Eye (tissue), 1 donor: ENCODE data around the gene ATP13A1.
A peak's percentile ranks its signal among the peaks of the same experiment; 100 is the strongest.

Experiments used
- DNase-seq: peaks from one replicate; pipeline ENCODE4 v3.0.0-alpha.2; 2015

ATP13A1 gene

DNA sequence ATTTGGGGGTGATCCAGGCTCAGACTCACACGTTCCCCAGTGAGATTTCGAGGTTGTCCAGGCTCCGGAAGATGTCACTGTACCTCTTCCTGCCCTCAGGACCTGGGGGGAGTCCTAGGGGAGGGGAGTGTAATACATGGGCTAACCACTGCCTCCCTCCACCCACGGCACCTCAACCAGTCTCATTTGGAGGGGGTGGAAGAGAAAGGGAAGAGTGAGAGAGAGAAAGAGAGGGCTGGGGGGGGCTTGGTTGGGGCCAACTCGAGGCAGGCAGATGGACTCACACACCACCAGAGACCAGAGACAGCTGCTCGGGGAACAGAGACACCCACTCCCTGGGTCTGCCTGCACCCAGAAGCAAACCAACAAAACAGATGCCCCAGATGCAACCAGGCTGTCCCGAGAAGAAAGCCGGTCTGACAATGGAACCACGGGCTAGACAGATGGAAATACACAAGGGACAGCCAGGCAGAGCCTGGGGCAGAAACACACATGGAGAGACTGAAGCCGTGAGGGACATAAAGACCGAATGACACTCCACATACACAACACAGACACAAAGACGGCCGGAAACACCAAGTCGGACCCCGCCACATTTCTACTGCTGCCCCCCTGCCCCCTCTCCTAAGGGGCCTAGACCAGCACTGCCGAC lies 20.8 kb downstream of the ATP13A1 start:
- DNase-seq = no peak

DNA sequence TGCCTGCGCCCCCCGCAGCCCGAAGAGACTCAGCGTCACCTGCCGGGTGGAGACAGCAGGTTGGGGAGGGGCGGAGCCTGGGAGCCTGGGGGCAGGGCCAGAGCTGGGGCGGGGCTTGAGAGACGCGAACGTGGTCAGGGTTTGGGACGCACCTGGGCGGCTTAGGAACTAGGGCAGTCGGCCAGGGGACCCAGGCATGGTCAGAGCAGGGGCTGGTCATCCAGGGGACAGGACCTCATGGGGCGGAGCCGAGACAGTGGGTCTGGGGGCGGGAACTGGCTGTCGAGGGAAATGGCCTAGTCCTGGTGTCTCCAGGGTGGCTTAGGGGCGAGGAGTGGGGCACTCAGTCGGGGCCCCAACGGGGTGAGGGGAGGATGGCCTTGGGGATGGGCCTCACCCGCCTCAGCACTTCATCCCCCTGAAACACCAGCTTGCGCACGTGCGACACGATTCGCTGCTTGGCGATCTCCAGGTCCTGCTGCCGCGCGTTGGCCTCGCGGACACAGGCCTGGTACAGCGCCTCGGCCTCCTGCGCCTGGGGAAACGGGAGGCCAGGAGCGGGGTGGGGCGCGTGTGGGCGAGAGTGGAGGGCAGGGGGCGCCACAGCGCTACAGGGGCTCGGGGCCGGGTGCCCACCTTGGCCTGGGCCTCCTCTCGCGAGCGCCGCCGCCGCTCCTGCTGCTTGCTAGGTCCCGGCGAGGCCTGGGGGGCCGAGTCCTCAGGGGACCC lies 25.8 kb downstream of the ATP13A1 start:
- no peak for DNase-seq

DNA sequence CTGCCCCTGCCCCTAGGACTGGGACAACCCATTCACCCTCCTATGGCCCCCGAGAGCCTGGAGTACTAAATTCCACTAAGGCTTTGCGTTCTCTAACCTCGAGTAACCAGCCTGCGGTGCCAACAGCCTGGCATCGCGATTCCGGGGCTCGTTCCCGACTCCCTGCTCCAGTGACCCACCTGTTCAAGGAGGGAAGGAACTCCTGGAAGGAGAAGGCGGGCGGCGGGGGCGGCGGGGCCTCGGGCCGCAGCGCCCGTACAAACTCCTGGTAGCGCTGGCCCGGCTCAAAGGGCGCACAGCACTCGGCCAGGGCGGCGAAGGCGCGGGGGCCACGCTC lies 26.3 kb downstream of the ATP13A1 start:
- no peak for DNase-seq

DNA sequence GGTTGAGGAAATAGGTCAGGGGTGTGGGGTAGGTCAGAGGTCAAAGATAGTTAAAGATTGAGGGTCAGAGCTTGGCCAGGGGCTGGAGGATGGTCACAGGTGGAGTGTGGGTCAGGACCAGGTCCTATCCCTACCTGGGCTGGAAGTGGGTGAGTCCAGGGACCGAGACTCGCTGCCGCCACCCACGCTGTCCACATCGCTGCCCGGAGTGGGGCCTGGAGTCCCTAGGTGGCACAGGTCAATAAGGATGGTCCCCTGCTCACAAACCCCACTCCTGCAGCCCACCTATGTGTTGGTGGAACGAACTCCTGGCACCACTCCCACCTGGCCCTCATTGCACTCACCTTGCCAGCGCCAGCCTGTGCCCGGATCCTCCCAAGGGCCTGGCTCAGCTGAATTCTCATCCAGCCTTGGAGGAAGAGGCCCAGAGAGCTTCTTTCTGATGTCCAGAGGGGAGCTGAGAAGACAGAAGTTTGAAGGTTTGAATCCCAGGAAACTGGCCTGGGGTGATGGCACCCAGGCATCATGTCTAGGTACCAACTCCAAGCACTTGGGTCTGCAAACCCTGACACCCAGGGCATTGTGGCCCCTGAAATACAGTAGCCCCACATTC lies 26.8 kb downstream of the ATP13A1 start:
- DNase-seq = no peak

DNA sequence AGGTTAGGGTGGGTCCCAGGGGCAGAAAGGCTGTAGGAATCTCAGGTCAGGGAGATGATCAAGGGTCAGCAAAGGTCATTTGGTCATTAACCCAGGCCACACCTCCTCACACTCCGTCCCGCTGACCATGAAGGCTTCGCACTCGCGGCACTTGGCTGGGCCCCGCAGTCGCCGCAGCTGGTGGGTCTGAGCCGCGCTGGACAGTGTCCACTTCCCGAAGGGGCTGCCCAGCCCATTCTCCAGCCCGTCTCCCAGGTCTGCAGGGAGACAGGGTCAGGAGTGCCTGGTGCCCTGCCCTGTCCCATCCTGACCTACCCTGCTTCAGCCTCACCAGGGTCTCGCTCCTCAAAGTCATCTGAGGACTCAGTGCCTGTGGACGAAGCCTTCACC lies 28.2 kb downstream of the ATP13A1 start:
- no peak for DNase-seq

DNA sequence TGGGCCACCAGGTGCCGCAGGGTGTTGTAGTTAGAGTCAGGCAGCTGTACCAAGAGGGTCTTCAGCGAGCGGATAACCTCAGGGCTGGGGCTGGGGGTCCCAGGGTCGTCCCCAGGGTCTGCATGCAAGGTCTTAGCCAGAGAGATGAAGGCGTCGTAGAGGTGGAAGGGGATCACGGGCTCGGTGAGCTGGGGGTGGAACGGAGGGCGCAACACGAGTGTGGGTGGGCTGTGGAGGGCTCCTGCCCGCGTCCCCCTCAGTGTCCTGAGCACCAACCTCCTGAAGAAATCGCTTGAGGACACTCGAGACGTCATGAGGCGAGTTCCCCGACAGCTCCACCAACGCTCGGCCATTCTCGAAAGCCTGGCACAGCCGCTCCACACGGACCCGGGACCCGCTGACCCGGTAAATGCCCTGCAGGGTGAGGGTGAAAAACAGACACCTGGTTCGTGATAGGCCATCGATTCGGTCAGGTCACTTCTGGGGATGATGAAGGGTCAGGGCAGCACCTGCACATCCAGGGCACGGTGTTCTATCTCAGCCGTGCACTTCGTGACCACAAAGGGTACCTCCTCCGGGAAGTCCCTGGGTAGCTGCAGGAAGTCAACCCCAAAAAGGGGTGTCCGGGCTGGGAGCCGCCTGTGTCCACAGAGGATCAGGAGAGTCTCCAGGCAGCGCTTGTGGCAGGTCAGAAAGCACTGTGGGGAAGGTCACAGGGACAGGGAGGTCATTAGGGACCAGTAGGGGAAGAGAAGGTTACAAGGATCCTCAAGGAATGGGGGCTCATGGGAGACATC lies 28.8 kb downstream of the ATP13A1 start:
- no peak for DNase-seq

DNA sequence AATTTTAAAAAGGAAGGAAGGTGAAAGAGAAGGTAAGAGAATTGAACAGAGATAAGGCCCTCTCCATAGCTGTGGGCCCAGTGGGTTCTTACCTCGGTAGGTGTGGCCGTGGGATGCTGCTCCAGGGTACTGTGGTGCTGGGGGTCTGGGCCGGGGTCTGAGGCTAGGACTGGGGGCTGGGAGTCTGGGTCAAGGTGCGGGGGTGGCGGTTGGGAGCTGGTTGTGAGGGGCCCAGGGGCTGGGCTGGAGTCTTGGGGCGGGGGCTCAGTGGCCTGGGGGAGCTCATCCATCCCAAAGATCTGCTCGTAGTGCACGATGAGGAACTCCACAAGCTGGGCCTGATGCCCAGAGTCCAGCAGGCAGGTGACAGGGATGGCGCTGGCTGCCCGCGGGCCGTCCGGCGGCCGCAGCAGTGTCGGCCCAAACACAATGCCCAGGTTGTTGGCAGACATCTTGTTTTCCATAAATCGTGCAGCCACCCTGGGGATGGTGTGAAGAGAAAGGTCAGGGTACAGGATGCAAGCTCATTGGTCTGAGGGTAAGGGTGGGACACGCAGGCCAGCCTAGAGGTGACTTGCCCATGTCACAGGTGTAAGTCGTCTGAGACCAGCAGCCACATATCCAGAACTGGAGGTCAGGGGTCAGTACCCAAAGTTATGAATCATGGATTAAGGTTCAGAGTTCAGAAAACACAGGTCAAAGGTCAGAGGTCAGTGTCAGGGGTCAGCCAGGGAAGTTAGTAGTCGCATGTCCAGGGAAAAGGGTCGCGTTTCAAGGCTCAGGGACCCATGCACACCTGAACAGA lies 29.6 kb downstream of the ATP13A1 start:
- no peak for DNase-seq

DNA sequence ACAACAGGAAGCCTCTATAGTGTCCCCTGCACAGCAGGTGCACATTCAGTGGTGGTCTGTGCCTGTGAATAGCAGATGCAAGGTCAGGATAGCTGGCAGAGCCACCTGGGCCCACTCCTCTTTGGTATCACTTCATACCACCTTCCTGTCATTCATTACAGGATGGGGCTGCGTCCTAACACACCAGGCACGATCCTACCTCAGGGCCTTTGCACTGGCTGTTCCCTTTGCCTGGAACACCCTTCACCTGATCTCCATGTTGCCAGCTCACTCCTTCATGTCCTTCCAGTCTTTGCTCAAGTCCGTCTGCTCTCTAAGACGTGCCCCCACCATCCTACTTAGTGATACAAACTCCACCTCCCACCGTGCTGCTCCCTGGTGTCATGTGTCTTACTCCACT lies 30.8 kb downstream of the ATP13A1 start:
- no peak for DNase-seq

DNA sequence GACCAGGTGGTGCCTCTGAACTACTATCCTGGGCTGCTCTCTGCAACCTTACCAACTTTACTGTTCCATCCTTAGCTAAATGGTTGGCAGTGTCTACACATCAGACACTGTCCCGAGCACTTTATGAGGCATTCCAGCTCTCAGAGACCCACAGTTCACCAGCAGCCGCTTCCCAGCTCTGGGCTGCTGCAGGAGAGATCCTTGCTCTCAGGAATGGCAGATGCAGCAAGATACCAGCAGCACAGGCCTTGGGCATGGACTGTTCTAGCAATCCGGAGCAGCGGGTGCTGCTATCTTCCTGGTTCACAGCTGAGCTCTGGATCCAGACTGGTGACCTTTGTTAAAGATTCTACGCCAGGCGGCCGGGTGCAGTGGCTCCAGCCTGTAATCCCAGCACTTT lies 32.1 kb downstream of the ATP13A1 start:
- DNase-seq = no peak

DNA sequence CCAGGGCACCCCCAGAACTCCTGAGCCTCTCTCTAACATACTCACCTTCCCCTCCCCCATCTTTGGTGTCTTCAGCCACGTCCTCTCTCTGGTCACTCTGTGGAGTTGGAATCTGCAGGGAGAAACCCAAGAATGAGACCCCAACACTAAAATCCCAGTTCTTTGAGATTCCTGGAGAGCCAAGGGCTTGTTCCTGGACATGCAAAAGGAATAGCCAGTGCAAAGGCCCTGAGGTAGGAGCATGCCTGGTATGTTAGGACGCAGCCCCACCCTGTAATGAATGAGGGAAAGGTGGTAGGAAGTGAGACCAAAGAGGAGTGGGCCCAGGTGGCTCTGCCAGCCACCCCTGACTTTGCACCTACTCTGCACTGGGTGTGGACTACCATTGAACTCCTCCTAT lies 33.0 kb downstream of the ATP13A1 start:
- DNase-seq = no peak

DNA sequence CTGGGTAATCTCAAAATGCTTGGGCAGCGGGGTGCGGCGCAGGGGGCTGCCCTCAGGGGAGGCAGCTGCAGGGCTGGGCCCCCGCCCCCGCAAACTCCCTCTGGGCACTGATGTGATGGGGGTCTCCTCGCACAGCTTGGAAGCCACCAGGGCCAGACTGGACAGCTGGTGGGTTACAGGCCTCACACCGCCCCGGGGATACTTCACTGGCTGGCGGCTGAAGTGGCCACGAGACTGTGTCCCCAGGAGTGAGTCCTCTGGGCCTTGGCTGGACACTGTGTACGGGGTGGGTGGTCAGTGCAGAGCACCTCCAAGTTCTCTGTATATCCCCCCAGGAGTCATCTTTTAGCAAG lies 33.4 kb downstream of the ATP13A1 start:
- DNase-seq = no peak

DNA sequence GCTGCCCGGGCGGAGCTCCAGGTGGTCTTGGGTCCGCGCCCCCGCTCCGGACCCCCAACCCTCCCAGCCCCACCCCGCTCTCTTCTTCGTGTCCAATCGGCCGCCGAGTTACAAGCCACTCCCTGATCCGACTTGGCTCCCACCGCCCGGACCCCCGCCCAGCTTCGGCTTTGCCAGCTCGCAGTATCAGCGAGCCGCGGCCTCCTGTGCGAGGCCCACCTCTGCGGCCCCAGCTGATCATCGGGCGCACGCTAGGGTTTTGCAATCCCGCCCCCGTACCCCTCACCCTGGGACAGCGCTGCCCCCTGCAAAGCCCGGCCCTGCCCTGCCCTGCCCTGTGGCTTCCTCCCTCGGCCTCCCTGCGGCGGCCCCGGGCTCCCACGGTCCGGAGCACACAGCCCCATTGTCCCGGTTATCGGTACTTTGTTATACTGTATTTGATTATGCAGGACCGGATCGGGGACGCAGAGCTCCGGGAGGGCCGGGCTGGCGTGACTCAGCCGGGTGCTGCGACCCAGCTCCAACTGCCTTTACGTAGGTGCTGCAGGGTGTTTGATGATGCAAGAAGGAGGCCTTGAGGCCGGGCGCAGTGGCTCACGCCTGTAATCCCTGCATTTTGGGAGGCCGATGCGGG lies 34.9 kb downstream of the ATP13A1 start:
- DNase-seq = peak; percentile 94

DNA sequence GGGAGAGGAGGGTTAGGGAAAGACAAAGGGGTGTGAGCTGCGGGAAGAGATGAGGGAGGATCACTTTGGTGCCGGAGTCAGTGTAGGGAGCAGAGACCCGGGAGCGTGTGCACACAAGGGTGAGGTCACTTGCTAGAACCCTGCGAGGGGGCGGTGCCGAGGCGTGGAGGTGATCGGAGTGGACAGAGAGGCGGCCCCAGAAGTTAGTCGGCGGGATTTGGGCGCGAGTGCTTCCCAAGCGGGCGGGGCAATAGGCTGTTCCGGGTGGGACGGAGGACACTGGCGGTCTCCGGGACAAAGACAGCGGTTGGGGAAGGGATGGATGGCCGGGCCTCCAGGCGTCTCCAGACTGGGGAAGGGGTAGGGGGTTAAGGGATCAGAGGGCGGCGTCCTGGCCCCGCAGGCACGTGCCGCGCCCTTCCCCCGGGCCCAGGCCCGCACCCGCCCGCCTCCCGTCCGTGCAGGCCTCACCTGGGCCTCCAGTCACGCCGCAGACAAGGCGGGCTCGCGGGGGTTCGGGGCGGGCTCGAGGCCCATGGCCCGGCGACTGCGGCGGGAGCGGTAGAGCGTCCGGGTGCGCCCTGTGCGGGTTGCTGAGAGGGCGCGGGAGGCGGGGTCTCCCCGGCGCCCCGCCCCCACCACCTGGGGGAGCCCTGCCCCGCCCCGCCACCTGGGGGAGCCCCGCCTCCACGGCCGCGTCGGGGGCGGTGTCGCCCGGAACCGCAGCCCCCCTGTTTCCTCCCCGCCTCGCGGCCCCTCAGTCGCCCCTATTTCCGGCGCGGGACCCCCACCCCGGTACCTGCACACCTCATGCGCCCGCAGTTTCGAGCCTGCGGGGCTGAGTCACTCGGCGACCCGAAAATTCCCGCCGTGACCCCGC lies 35.6 kb downstream of the ATP13A1 start, which contains the start of gene LPAR2:
Gene LPAR2 (minus strand): TSS at position 600 of the 880 bp plus-strand sequence. CDS start 945 bp downstream, outside the sequence.
- DNase-seq = peak; percentile 82

DNA sequence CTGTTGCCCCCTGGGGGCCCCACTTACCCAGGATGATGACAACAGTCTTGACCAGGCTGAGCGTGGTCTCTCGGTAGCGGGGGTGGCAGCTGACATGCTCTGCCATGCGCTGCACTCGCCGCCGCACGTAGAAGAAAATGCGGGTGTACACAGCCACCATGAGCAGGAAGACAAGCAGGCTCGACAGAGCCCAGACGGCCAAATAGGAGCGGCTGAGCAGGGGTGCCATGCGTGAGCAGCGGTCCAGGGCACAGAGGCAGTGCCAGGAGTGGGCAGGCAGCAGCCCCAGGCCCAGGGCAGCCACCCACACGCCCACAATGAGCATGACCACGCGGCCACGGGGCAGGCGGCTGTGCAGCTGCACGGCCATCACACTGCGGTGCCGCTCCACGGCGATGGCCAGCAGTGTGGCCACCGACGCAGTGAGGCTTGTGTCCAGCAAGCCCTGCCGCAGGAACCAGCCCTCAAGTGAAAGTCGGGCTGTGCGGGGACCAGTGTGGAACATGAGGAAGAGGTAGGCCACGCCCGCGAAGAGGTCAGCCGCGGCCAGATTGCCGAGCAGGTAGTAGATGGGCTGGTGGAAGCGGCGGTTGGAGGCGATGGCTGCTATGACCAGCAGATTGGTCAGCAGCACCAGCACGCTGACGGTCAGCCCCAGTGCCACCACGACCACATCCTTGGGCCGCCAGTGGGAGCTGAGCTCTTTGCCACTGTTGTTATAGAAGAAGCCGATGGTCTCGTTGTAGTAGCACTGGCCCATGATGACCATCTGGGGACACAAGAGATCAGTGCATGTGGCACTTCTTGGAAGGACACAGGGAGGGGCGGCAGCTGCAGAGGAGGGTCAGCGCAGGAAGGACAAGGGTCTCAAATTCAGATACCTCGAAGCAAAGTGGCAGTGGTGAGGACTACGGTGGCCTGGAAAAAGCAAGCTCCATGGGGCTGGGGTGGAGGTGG lies 36.7 kb downstream of the ATP13A1 start:
- DNase-seq = no peak

DNA sequence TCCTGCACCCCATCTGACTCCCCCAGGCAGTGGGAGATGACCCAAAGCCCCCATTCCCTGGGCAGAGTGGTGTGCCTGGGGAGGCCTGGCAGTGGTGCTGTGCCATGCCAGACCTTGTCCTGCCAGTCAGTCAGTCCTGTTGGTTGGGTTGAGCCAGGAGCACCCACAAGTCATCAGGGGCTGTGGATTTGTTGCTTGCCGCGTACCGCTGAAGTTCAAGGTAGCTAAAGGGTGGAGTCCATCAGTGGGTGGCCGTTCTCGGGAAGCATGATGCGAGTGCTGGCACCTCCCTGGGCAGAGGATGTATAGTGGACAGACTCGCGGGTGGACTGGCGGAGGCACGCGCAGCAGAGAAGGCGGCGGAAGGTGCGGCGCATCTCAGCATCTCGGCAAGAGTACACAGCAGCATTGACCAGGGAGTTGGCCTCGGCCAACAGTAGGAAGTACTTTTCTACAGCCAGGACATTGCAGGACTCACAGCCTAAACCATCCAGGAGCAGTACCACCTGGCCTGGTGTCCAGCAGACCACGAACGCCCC lies 39.4 kb downstream of the ATP13A1 start:
- no peak for DNase-seq

DNA sequence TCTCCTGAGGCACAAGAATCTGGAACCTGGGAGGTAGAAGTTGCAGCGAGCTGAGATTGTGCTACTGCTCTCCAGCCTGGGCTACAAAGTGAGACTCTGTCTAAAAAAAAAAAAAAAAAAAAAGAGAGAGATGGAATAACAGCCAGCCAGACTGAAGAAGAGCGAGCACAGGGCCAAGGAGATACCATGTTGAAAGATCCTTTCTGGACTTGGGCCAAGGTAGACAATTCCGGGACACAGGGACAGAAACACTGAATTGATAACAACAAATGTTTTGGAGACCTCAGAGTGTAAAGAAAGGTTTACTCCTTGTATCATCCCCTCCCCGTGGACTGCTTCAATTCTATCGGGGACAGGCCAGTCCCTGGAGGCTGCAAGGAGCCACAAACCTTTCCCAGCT lies 40.1 kb downstream of the ATP13A1 start:
- no peak for DNase-seq

DNA sequence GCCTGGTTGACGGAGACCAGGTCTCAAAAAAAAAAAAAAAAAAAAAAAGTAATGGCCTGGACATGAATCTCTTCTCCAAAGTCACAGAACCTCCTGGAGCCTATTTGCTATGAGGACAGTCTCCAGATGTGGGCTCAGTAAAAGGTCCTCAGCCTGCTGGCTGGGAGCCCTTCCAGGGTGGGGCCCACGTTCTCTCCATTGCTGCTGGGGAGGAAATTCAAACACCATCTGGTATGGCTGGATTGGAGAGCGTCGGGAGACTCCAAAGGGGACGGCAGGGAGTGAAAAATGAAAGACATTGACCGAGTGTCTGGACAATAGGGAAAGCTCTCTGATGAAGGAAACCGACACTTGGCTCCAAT lies 43.6 kb downstream of the ATP13A1 start:
- DNase-seq = no peak

DNA sequence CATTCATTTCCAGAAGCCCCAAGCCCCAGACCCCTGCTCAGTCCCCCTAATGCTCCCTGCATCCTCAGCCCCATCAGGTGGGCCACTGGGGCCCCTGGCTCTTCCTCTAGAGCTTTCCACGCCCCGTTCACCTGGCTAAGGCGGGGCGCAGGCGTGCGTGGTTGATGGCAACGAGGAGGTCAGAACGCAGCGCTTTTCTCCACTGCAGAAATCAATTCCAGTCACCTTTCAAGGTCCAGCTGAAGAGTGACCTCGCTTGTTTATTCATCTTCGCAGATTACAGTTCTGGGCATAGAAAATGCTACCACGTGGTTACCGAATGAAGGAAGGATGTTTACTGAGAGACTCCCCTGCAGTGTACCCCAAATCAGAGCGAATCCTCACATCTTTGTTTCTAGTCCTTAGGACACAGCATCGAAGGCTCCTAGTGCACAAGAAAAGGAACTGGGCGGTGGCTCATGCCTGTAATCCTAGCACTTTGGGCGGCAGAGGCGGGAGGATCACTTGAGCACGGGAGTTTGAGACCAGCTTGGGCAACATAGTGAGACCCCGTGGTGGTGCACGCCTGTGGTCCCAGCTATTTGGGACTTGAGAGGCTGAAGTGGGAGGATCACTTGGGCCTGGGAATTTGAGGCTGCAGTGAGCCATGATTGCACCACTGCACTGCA lies 44.2 kb downstream of the ATP13A1 start:
- peak; percentile 51 for DNase-seq
